Naive thymus-derived CD8-positive, alpha-beta T cell (primary cell): ENCODE measurements around the gene ADSS1. TPM values are rescaled to one million over a fixed set of nuclear protein-coding genes. Genes with fewer than 3 reads are reported as not detected.
A peak's percentile ranks its signal among the peaks of the same experiment; 100 is the strongest.

Experiments used
- ATAC-seq, 2 donors: fragments of 150-1000 bp; cut with Tn5 transposase in 1 of 2; sonication (Bioruptor Pico), chemical (Tn5 transposase) in 1 of 2; 1 replicate in 1 of 2; 2 replicates in 1 of 2; pipeline ENCODE4 v1.10.0; 2021; ENCODE audit warnings: mild to moderate bottlenecking in 2 of 2, moderate library complexity in 2 of 2
- POLR2A ChIA-PET: fragments of 350-600 bp; sonication (Branson Sonifier 250); formaldehyde crosslinking; loops from one replicate; lab custom pipeline; 2021; ENCODE audit warnings: antibody characterized with exemption; lab: Charles Lee
- DNase-seq, 10 donors: peaks; one replicate each; pipeline versions ENCODE4 v3.0.0 to v3.0.0-alpha.2; 2020 to 2022
- H3K27ac Mint-ChIP-seq, 10 donors: one replicate each; pipeline ENCODE4 v1.8.0; 2020 to 2022; ENCODE audit warnings: mild to moderate bottlenecking in 10 of 10, mixed read lengths in 10 of 10, moderate library complexity in 4 of 10, inconsistent platforms in 1 of 10
- H3K27me3 Mint-ChIP-seq, 5 donors: one replicate each; pipeline ENCODE4 v1.8.0; 2021 to 2022; ENCODE audit warnings: mixed read lengths in 5 of 5
- H3K36me3 Mint-ChIP-seq, 3 donors: one replicate each; pipeline ENCODE4 v1.8.0; 2020 to 2022; ENCODE audit warnings: mixed read lengths in 3 of 3, mild to moderate bottlenecking in 2 of 3, inconsistent platforms in 1 of 3
- H3K4me1 Mint-ChIP-seq, 4 donors: one replicate each; pipeline ENCODE4 v1.8.0; 2021 to 2022; ENCODE audit warnings: mixed read lengths in 4 of 4
- H3K4me3 Mint-ChIP-seq, 10 donors: one replicate each; pipeline ENCODE4 v1.8.0; 2020 to 2022; ENCODE audit warnings: mild to moderate bottlenecking in 10 of 10, mixed read lengths in 10 of 10, moderate library complexity in 6 of 10, inconsistent platforms in 1 of 10
- H3K9me3 Mint-ChIP-seq, 9 donors: one replicate each; pipeline ENCODE4 v1.8.0; 2020 to 2022; ENCODE audit warnings: mixed read lengths in 9 of 9, mild to moderate bottlenecking in 3 of 9, inconsistent platforms in 1 of 9, moderate library complexity in 1 of 9
- polyA plus RNA-seq, 3 donors: library from polyadenylated mRNA; unstranded; fragments of 300-500 nt; fragmentation: Illumina TruSeq; gene quantifications; one replicate each; pipeline ENCODE4 v1.2.3, GENCODE V29; 2021
- total RNA-seq, 8 experiments: library from RNA in 2 of 8; stranded (reverse) in 2 of 8; gene quantifications; one replicate each; pipeline ENCODE4 v1.2.3 and lab custom pipeline; 2021 to 2026

The ADSS1 gene
- total and polyA plus RNA-seq, 5 experiments from 2014 or later: 0.61 to 5.5 (median 3.1) TPM

- H3K27ac Mint-ChIP-seq: peak overlapping the region in 1 of 10 donors; percentile 24
- no peak for ATAC-seq
- H3K4me1 Mint-ChIP-seq: peaks cover 0 to 12% (median 8%) of the 10 kb centered on the region in 4 donors
- DNase-seq: no peak
- POLR2A ChIA-PET: interaction anchor here (1.4 kb wide), 1 partner anchor 19 kb away, joined by 4 read pairs; the partner anchor contains the start of gene ZBTB42
- no peak overlapping the region for H3K4me3 Mint-ChIP-seq
- H3K9me3 Mint-ChIP-seq: no peaks in the 10 kb centered on the region
- H3K36me3 Mint-ChIP-seq: peaks cover 0 to 2% (median 0%) of the 10 kb centered on the region in 3 donors
- no peaks in the 10 kb centered on the region for H3K27me3 Mint-ChIP-seq
Measured at GRCh38 chr14:104781271-104782077, 57.4 kb downstream of the ADSS1 start.

- Mint-ChIP-seq H3K36me3 (no peaks in the 10 kb centered on the region), H3K4me1 (peaks cover 2 to 13% (median 11%) of the 10 kb centered on the region in 4 donors), H3K9me3 (no peaks in the 10 kb centered on the region), H3K27ac (no peak overlapping the region), H3K27me3 (no peaks in the 10 kb centered on the region), H3K4me3 (no peak overlapping the region)
- ATAC-seq (no peak), DNase-seq (no peak)
- POLR2A ChIA-PET: interaction anchor here (1.4 kb wide), 1 partner anchor 18 kb away, joined by 4 read pairs; the partner anchor contains the start of gene ZBTB42
Measured at GRCh38 chr14:104782086-104782807, 58.2 kb downstream of the ADSS1 start.

- H3K27me3 Mint-ChIP-seq: no peaks in the 10 kb centered on the region
- H3K4me3 Mint-ChIP-seq: no peak overlapping the region
- POLR2A ChIA-PET: interaction anchor here (2.8 kb wide), 1 partner anchor 30 kb away, joined by 8 read pairs; the partner anchor contains the start of gene SIVA1
- no peaks in the 10 kb centered on the region for H3K9me3 Mint-ChIP-seq
- H3K4me1 Mint-ChIP-seq: peaks cover 2 to 15% (median 13%) of the 10 kb centered on the region in 4 donors
- H3K36me3 Mint-ChIP-seq: no peaks in the 10 kb centered on the region
- peak overlapping the region in 2 of 10 donors; percentile 20 to 44 for H3K27ac Mint-ChIP-seq
- ATAC-seq (no peak), DNase-seq (no peak)
Measured at GRCh38 chr14:104782808-104783139, 58.7 kb downstream of the ADSS1 start.

GRCh38 chr14:104783484-104784217, 59.6 kb downstream of the ADSS1 start:
- ATAC-seq (no peak), DNase-seq (no peak)
- Mint-ChIP-seq H3K4me3 (no peak overlapping the region), H3K27me3 (no peaks in the 10 kb centered on the region), H3K36me3 (no peaks in the 10 kb centered on the region), H3K4me1 (peaks cover 4 to 21% (median 19%) of the 10 kb centered on the region in 4 donors), H3K9me3 (no peaks in the 10 kb centered on the region), H3K27ac (no peak overlapping the region)
- POLR2A ChIA-PET: interaction anchor here (2.8 kb wide), 1 partner anchor 31 kb away, joined by 8 read pairs; the partner anchor contains the start of gene SIVA1

DNA sequence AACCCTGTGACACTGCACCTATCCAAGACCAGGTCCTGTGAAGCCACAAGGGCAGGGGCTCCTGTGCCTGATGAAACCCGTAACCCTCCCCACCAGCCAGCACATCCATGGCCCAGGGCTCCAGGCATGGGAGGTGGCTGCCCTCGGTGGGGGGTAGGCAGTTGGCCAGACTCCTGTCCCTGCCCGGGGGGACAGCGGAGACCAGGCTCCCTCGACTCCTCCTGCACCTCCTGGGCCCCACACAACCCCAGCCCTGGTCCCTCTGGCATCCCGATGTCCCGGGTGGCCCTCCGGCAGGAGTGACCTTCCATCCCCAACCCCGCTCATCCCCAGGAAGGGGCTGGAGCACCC, 60.2 kb downstream of the ADSS1 start:
- POLR2A ChIA-PET: interaction anchor here (2.8 kb wide), 1 partner anchor 31 kb away, joined by 8 read pairs; the partner anchor contains the start of gene SIVA1
- H3K4me3 Mint-ChIP-seq: no peak overlapping the region
- no peaks in the 10 kb centered on the region for H3K27me3 Mint-ChIP-seq

DNA sequence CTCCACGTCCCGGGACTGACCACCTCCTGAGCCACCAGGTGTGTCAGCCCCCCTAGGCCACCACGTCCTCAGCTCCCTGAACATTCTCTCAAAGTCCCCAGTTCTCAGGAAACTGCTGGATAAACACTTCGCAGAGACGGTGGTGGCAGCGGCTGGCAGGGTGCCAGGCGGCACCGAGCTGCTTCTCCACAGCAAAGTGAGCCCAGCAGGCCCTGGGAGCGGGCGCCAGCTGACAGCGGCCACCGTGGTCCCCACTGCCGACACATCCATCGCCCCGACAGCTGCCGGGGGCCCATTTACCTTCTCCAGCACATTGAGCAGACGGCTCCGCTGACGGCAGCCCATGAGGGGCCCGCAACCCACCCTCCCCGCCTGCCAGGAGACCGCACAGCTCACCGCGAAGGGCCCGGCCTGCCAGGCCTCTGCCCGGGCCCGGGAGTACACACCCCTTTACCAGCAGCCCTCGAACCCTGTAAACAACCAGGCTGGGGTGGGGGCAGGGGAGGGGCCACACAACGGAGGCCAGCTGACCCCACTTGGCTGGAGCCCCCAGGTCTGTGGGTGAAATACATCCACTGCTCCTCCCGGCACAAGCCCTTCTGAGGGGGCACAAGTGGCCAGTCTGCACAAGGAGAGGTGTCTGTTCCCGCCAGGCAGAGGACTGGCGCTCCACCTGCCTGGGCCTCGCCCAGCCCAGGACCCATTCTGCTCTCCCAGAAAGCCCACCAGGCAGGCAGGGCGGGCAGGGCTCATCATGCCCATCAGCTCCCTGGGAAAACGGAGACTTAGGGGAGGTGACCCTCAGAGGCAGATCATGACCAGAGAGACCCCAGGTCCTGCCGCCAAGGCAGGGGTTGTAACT, 61.0 kb downstream of the ADSS1 start:
- Mint-ChIP-seq H3K4me1 (peaks cover 5 to 27% (median 24%) of the 10 kb centered on the region in 4 donors), H3K27ac (peak overlapping the region in 6 of 10 donors; percentile 35 to 79 (median 62)), H3K36me3 (no peaks in the 10 kb centered on the region), H3K4me3 (peak overlapping the region in 3 of 10 donors; percentile 19 to 41 (median 20)), H3K27me3 (no peaks in the 10 kb centered on the region), H3K9me3 (no peaks in the 10 kb centered on the region)
- ATAC-seq (no peak), DNase-seq (peak in 1 of 10 donors; percentile 5)
- POLR2A ChIA-PET: interaction anchor here (2.8 kb wide), 1 partner anchor 32 kb away, joined by 8 read pairs; the partner anchor contains the start of gene SIVA1

More for the DNA sequence above, 60.2 kb downstream of the ADSS1 start:
- ATAC-seq: no peak
- Mint-ChIP-seq H3K4me1 (peaks cover 4 to 21% (median 20%) of the 10 kb centered on the region in 4 donors), H3K27ac (no peak overlapping the region), H3K36me3 (no peaks in the 10 kb centered on the region), H3K9me3 (no peaks in the 10 kb centered on the region)
- no peak for DNase-seq

DNA sequence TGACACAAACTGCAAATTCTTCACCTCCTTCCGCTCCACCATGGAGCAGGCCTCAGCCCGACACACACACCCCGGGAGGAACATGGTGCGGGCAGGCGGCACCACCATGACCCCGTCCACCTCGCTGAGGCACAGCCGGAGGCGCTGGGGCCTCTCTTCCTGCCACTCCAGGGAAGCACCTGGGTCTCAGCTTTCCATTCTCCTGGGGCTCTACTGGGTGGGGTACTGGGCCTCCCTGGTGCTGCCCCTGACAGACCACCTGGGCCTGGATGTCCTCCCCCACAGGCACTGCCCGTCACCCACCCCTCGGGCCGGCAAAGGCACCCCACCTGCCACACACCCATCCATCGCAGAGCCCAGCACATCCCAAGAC, 61.7 kb downstream of the ADSS1 start:
- H3K27me3 Mint-ChIP-seq: no peaks in the 10 kb centered on the region
- H3K4me3 Mint-ChIP-seq: peak overlapping the region in 7 of 10 donors; percentile 19 to 60 (median 26)
- no peak for ATAC-seq
- POLR2A ChIA-PET: interaction anchor here (1.0 to 2.8 kb wide), 2 partner anchors 16 to 33 kb away, joined by 6 to 8 read pairs; partner anchors contain the start of genes SIVA1 and ZBTB42
- H3K9me3 Mint-ChIP-seq: no peaks in the 10 kb centered on the region
- no peaks in the 10 kb centered on the region for H3K36me3 Mint-ChIP-seq
- peaks cover 5 to 27% (median 24%) of the 10 kb centered on the region in 4 donors for H3K4me1 Mint-ChIP-seq
- no peak for DNase-seq
- peak overlapping the region in 7 of 10 donors; percentile 47 to 79 (median 55) for H3K27ac Mint-ChIP-seq

GRCh38 chr14:104786091-104786586, 62.1 kb downstream of the ADSS1 start:
- Mint-ChIP-seq H3K27ac (peak overlapping the region in 7 of 10 donors; percentile 32 to 76 (median 53)), H3K27me3 (no peaks in the 10 kb centered on the region), H3K4me1 (peaks cover 5 to 31% (median 27%) of the 10 kb centered on the region in 4 donors), H3K9me3 (no peaks in the 10 kb centered on the region), H3K4me3 (peak overlapping the region in 8 of 10 donors; percentile 12 to 60 (median 51)), H3K36me3 (no peaks in the 10 kb centered on the region)
- ATAC-seq (peak; percentile 82 to 94), DNase-seq (peak in 3 of 10 donors; percentile 18 to 32 (median 23))
- POLR2A ChIA-PET: interaction anchor here (1.0 kb wide), 1 partner anchor 15 kb away, joined by 6 read pairs; the partner anchor contains the start of gene ZBTB42

DNA sequence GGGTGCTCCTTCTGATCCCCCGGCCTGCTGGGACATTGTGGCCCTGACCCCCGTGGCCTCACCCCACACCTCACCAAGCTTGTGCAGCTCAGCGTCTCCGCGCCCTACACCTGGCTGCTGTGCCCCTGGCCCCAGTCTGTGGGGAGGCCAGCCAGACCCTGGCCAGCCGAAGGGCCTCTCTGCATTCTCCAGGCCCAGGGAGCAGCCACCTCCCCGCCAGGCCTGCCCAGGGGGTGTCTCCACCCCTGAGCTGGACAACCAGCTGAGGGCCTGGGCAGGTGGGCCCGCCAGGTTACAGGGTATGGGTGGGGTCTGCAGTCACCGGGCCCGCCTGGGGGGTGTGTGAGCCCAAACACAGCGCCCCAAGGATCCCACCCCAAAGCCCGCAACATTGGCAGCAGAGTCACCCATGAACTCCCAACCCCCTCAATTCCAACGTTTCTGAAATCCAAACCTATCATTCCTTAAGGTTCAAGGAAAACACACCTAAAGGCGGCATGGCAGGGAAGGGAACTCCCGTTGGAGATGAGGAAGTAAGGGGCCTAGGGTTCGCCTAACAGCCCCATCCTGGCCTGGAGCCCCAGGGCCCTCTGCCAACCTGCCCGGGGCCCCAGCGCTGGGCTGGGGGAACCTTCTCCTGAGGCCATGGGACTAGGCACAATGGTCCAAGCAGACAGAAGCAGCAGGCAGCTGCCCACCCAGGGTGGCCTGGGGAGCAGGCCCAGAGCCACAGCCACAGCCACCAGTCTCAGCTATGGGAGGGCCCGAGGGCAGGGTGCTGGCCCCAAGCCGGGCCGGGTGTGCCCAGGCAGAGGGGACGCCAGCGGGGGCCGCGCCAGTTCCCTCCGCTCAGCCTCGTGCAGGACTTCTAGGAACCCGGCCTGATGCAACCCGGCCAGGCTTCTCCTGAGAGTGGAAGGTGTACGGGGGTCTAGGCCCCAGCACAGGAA, 63.0 kb downstream of the ADSS1 start:
- ATAC-seq (peak in 1 of 2 donors; percentile 2), DNase-seq (peak in 1 of 10 donors; percentile 3)
- no peaks in the 10 kb centered on the region for H3K27me3 Mint-ChIP-seq
- POLR2A ChIA-PET: interaction anchor here (1.0 to 1.4 kb wide), 2 partner anchors 14 kb away, joined by 6 read pairs; partner anchors contain the start of gene ZBTB42
- H3K36me3 Mint-ChIP-seq: peaks cover 0 to 3% (median 0%) of the 10 kb centered on the region in 3 donors
- H3K4me3 Mint-ChIP-seq: peak overlapping the region in 6 of 10 donors; percentile 24 to 60 (median 56)
- no peaks in the 10 kb centered on the region for H3K9me3 Mint-ChIP-seq
- peak overlapping the region in 7 of 10 donors; percentile 32 to 76 (median 56) for H3K27ac Mint-ChIP-seq
- peaks cover 8 to 36% (median 32%) of the 10 kb centered on the region in 4 donors for H3K4me1 Mint-ChIP-seq

DNA sequence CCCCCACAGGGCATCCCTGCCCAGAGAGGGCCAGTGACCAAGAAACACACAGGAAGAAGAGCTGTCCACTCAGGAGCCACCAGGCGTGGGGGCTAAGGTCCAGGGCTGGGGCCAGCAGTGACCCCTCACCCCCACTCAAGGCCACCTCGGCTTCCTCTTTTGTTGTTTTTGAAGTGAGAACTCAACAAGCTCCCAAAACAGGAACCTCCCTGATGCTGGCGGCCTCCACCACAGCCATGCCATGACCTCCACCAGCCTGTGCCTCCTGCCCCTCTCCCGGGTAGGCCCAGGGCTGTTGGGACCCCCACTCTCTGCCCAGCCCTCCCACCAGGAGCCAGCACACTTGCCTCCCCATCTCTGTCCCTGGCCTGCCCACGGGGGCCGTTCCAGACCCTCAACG, 63.7 kb downstream of the ADSS1 start:
- no peak for ATAC-seq
- Mint-ChIP-seq H3K27me3 (no peaks in the 10 kb centered on the region), H3K27ac (peak overlapping the region in 3 of 10 donors; percentile 29 to 39 (median 37)), H3K4me1 (peaks cover 8 to 40% (median 36%) of the 10 kb centered on the region in 4 donors), H3K9me3 (no peaks in the 10 kb centered on the region), H3K4me3 (peak overlapping the region in 2 of 10 donors; percentile 47 to 49), H3K36me3 (peaks cover 0 to 3% (median 0%) of the 10 kb centered on the region in 3 donors)
- POLR2A ChIA-PET: interaction anchor here (1.4 kb wide), 1 partner anchor 13 kb away, joined by 6 read pairs; the partner anchor contains the start of gene ZBTB42
- DNase-seq: peak in 1 of 10 donors; percentile 4
